A549 (cell line): ENCODE measurements around the gene FAM13A.

Experiments used
- EP300 ChIP-seq, 2 experiments: fragments of >200 bp; sonication (Bioruptor Twin); formaldehyde crosslinking; IDR thresholded peaks; 2 replicates in 1 of 2; 3 replicates in 1 of 2; pipeline ENCODE4 v1.6.1; 2016 to 2017
- JUNB ChIP-seq: fragments of >200 bp; sonication (Bioruptor Twin); formaldehyde crosslinking; IDR thresholded peaks from 2 replicates; pipeline ENCODE4 v1.6.1; 2016
- MAZ ChIP-seq: fragments of 150-350 bp; IDR thresholded peaks from 2 replicates; pipeline ENCODE4 v1.6.1; 2014; ENCODE audit warnings: antibody characterized with exemption, low read depth, low read length, borderline replicate concordance
- NPAS2 ChIP-seq: fragments of 250-450 bp; sonication (Bioruptor Pico); IDR thresholded peaks from 2 replicates; pipeline ENCODE4 v1.8.0; 2022; ENCODE audit warnings: mild to moderate bottlenecking, moderate library complexity, borderline replicate concordance
- POLR2A ChIP-seq: IDR thresholded peaks from 2 replicates; pipeline ENCODE4 v1.6.1; 2012; ENCODE audit warnings: mild to moderate bottlenecking, low read length
- SMC3 ChIP-seq: fragments of >200 bp; sonication (Bioruptor Twin); formaldehyde crosslinking; IDR thresholded peaks from 3 replicates; pipeline ENCODE4 v1.6.1; 2018; ENCODE audit warnings: inconsistent platforms
- TP53 ChIP-seq: fragments of 250-450 bp; sonication (Bioruptor Pico); IDR thresholded peaks from 2 replicates; pipeline ENCODE4 v1.5.0; 2021; ENCODE audit warnings: mild to moderate bottlenecking, moderate library complexity
- TF ChIP-seq, protein P1 (sequence below): fragments of 200-600 bp; sonication (generic); IDR thresholded peaks from 2 replicates; pipeline ENCODE4 v1.6.1; 2016; ENCODE audit warnings: antibody characterized with exemption, mild to moderate bottlenecking, moderate library complexity
- TF ChIP-seq, protein P2 (sequence below): fragments of >200 bp; sonication (Bioruptor Twin); formaldehyde crosslinking; IDR thresholded peaks from 3 replicates; pipeline ENCODE4 v1.5.1; 2016
- TF ChIP-seq, protein P3 (sequence below): IDR thresholded peaks from 2 replicates; pipeline ENCODE4 v1.6.1; 2012

DNA sequence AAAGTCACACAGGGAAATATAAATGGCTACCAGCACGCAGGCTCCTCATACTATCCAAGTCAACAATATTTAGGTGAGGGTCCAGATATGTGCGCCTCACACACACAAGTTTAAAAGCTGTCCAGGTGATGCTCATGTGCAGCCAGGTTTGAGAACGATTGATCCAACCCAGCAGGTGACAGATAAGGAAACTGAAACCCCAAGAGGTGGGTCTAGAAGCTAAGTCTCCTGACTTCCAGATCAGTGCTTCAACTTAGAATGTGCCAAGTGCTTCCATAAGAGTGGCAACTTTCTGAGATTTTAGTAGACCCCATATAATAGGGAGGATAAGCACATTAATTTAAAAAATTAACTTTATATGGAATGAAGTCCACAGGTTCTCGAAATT lies 304.9 kb downstream of the FAM13A start:
- TF ChIP-seq, protein P1, sequence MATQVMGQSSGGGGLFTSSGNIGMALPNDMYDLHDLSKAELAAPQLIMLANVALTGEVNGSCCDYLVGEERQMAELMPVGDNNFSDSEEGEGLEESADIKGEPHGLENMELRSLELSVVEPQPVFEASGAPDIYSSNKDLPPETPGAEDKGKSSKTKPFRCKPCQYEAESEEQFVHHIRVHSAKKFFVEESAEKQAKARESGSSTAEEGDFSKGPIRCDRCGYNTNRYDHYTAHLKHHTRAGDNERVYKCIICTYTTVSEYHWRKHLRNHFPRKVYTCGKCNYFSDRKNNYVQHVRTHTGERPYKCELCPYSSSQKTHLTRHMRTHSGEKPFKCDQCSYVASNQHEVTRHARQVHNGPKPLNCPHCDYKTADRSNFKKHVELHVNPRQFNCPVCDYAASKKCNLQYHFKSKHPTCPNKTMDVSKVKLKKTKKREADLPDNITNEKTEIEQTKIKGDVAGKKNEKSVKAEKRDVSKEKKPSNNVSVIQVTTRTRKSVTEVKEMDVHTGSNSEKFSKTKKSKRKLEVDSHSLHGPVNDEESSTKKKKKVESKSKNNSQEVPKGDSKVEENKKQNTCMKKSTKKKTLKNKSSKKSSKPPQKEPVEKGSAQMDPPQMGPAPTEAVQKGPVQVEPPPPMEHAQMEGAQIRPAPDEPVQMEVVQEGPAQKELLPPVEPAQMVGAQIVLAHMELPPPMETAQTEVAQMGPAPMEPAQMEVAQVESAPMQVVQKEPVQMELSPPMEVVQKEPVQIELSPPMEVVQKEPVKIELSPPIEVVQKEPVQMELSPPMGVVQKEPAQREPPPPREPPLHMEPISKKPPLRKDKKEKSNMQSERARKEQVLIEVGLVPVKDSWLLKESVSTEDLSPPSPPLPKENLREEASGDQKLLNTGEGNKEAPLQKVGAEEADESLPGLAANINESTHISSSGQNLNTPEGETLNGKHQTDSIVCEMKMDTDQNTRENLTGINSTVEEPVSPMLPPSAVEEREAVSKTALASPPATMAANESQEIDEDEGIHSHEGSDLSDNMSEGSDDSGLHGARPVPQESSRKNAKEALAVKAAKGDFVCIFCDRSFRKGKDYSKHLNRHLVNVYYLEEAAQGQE: no peak
- TF ChIP-seq JUNB: no peak
- TF ChIP-seq, protein P2, sequence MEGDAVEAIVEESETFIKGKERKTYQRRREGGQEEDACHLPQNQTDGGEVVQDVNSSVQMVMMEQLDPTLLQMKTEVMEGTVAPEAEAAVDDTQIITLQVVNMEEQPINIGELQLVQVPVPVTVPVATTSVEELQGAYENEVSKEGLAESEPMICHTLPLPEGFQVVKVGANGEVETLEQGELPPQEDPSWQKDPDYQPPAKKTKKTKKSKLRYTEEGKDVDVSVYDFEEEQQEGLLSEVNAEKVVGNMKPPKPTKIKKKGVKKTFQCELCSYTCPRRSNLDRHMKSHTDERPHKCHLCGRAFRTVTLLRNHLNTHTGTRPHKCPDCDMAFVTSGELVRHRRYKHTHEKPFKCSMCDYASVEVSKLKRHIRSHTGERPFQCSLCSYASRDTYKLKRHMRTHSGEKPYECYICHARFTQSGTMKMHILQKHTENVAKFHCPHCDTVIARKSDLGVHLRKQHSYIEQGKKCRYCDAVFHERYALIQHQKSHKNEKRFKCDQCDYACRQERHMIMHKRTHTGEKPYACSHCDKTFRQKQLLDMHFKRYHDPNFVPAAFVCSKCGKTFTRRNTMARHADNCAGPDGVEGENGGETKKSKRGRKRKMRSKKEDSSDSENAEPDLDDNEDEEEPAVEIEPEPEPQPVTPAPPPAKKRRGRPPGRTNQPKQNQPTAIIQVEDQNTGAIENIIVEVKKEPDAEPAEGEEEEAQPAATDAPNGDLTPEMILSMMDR: no peak
- TF ChIP-seq EP300 (IDR thresholded peaks at IDR 0.05): no peak
- TF ChIP-seq POLR2A: no peak
- TF ChIP-seq, protein P3, sequence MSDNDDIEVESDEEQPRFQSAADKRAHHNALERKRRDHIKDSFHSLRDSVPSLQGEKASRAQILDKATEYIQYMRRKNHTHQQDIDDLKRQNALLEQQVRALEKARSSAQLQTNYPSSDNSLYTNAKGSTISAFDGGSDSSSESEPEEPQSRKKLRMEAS: no peak
- TF ChIP-seq TP53 (CRISPR knock-in tag): no peak
- TF ChIP-seq NPAS2 (CRISPR knock-in tag): no peak
- TF ChIP-seq SMC3: no peak
- no peak for TF ChIP-seq MAZ
